Stimulated activated CD4-positive, alpha-beta T cell treated with anti-CD3 and anti-CD28 coated beads, Interleukin-2, amount 100 ng/mL, for 4 hours (primary cell): ENCODE measurements around the gene MBD6.
A peak's percentile ranks its signal among the peaks of the same experiment; 100 is the strongest.
"Not testable (repeated sequence)": the region's sequence is repeated elsewhere in the genome, so short reads cannot be mapped to it uniquely, and the experiment has no call there.

Source experiments
- DNase-seq: peaks from one replicate; pipeline ENCODE4 v3.0.0-alpha.2; 2020; ENCODE audit warnings: low read depth

MBD6 gene

DNA sequence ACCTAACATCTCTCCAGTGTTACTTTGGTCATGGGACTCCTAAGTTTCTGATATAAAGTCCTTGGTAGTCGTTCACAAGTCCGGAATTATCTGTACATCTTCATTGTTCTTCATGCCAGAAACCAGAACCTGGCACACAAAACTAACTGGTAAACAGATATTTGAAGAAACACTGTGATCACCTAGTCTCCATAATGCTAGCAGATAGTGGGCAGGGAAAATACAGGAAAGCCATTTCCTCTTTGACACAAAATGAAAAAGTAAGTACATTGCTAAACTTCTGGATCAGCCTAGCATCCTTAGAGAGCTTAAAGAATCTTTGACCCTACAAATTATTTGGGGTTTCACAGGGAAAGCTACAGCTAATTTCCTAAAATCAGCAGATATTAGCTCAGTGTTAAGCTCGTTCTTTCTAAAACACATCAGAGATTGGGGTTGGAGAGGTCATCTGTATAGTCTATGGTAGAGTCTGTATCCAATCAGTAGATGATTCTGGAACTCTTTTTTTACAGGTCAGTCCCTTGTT, 7.2 kb upstream of the MBD6 start:
- DNase-seq = no peak

GRCh38 chr12:57515934-57516541, 6.6 kb upstream of the MBD6 start:
- no peak for DNase-seq

GRCh38 chr12:57516617-57517153, 5.9 kb upstream of the MBD6 start:
- DNase-seq = no peak

DNA sequence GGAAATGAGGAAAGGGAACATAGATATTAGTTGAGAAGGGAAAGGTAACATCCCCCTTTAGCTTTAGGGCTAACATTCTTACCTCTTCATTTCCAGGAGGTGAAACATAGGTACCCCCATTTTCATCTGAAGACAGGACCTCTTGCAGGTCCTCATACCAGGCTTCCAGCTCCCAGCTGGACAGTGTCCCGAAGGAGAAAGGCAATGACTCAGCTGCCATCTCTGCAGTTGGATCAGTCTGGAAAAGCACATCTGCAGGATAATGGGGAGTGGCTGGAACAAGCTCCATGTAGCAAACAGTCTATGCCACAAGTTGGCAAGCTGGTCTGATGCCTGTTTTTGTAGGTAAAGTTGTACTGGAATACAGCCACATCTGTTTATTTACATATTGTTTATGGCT, 5.4 kb upstream of the MBD6 start:
- DNase-seq = no peak

GRCh38 chr12:57517718-57518117, 4.9 kb upstream of the MBD6 start:
- not testable (repeated sequence) for DNase-seq

DNA sequence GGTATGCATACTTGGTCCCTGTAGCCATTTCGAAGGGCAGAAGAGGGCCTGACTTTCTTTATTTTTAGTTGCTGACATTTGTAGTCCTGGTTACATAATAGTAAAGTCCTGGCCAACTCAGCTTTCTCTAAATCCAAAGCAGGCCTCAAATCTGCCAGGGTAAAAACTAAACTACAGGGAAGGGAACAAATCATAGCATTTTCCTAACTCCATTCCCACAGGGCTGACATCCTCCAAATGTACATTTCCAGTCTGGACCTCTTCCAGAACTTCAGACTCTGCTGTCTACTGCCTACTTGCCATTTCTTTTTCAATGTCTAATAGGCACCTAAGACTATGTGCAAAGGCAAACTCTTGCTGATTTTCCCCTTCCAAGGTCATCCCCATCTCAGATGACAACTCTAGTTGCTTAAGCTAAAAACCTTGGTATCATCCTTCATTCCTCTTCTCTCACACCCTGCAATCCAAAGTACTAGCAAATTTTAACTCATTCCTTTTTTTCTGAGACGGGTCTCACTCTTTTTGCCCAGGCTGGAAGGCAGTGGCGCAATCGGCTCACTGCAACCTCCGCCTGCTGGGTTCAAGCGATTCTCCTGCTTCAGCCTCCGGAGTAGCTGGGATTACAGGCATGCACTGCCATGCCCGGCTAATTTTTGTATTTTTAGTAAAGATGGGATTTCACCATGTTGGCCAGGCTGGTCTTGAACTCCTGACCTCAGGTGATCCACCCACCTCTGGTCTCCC, 4.3 kb upstream of the MBD6 start:
- DNase-seq = no peak

- DNase-seq = no peak
Observed at GRCh38 chr12:57518920-57519795, 3.5 kb upstream of the MBD6 start.

- no peak for DNase-seq
Observed at GRCh38 chr12:57519796-57520052, 2.9 kb upstream of the MBD6 start.

GRCh38 chr12:57520053-57520818, 2.4 kb upstream of the MBD6 start, which contains the start of gene DDIT3:
DDIT3 (minus strand) TSS chr12:57520514; CDS start chr12:57517406, 3,108 bp downstream.
- peak; percentile 100 for DNase-seq

DNA sequence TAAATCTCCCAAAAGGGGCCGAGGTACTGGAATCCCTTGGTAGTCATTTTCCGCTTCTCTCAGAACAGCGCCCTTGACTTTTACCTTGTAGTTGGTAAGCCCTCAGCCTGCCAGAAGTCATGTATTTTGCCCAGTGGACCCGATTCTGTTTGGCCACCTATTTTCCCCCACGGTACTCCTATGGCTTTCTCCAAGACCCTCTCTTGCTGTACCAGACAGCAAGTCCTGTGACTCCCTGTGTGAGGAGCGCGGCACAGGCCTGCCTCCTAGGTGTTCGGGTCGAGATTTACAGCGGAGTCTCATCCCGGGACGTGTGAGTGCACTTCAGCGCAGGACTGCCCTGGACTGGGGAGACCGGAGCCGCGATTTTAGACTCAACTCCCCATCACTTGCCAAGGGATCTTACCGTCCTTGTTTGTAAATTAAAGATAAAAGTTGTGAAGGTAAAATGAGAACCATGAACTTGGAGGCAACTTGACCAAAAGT, 1.1 kb upstream of the MBD6 start:
- no peak for DNase-seq

- peak; percentile 44 for DNase-seq
Observed at GRCh38 chr12:57522887-57523705, 472 bp downstream of the MBD6 start.

- no peak for DNase-seq
Observed at GRCh38 chr12:57523706-57524614, 1.3 kb downstream of the MBD6 start.

- DNase-seq = no peak
Observed at GRCh38 chr12:57524814-57525614, 2.4 kb downstream of the MBD6 start.

DNA sequence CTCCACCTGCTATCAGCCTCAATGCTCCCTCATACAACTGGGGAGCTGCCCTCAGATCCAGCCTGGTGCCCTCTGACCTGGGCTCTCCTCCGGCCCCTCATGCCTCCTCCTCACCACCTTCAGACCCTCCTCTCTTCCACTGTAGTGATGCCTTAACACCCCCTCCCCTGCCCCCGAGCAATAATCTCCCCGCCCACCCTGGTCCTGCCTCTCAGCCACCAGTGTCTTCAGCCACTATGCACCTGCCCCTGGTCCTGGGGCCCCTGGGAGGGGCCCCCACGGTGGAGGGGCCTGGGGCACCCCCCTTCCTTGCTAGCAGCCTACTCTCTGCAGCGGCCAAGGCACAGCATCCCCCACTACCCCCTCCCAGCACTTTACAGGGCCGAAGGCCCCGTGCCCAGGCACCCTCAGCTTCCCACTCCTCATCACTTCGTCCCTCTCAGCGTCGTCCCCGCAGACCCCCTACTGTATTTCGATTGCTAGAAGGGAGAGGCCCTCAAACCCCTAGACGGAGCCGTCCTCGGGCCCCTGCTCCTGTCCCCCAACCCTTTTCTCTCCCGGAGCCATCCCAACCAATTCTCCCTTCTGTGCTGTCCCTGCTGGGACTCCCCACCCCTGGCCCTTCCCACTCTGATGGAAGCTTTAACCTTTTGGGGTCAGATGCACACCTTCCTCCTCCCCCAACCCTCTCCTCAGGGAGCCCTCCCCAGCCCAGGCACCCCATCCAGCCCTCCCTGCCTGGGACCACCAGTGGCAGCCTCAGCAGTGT, 3.2 kb downstream of the MBD6 start:
- no peak for DNase-seq

GRCh38 chr12:57526477-57527126, 4.0 kb downstream of the MBD6 start:
- no peak for DNase-seq

DNA sequence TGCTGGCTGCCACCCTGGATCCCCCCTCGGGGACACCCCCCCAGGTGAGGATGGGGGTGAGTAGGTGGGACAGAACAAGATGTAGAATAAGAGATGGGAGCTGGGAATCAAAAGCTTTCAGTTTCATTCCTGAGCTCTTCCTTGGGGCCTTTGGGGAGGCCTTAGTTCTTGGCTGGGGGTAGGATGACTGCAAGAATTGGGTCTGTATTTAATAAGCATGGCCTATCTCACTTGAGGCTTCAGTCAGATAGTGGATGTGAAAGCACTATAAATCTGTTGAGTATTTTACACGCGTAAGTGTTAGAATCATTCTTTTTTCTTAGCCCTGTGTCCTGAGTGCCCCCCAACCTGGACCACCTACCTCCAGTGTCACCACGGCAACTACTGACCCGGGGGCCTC, 4.6 kb downstream of the MBD6 start:
- no peak for DNase-seq

- no peak for DNase-seq
Observed at GRCh38 chr12:57528176-57528575, 5.6 kb downstream of the MBD6 start.
